ENCODE measurements around the gene TSEN2.
"Not testable (repeated sequence)": the region's sequence is repeated elsewhere in the genome, so short reads cannot be mapped to it uniquely, and the experiment has no call there.

TSEN2 gene

GRCh38 chr3:12477256-12477655, 7.0 kb upstream of the TSEN2 start:
- H3K36me3 ChIP-seq (ENCODE audit: low read length) = no peaks in the 10 kb centered on the region
- no peak overlapping the region for H3K4me2 ChIP-seq (ENCODE audit: low read depth, low read length, poor library complexity, severe bottlenecking)
- H3K9ac ChIP-seq (ENCODE audit: low read length) = no peak overlapping the region
- no peaks in the 10 kb centered on the region for H3F3A ChIP-seq (ENCODE audit: insufficient read depth)
- no peaks in the 10 kb centered on the region for H3K9me2 ChIP-seq (replicated peaks; ENCODE audit: insufficient read depth, low read length)
- TF ChIP-seq EZH2phosphoT487 (conservative IDR thresholded peaks at IDR 0.05; ENCODE audit: low read length) (no peak), CTCF (IDR thresholded peaks at IDR 0.05; ENCODE audit: insufficient read depth, low read length, poor library complexity, severe bottlenecking) (no peak)
- no peak overlapping the region for H3K4me3 ChIP-seq (ENCODE audit: insufficient read depth, low read length, poor library complexity, severe bottlenecking)
- H4K20me1 ChIP-seq (ENCODE audit: low read depth, low read length) = no peaks in the 10 kb centered on the region
- no peaks in the 10 kb centered on the region for H3K27me3 ChIP-seq (ENCODE audit: low read length)
- no peak overlapping the region for H3K27ac ChIP-seq (ENCODE audit: low read depth, low read length)
- no peaks in the 10 kb centered on the region for H3K79me2 ChIP-seq (ENCODE audit: insufficient read depth, low read length)
- no peak overlapping the region for H2AFZ ChIP-seq (ENCODE audit: low read depth, low read length, severe bottlenecking)
- H3K9me3 ChIP-seq (ENCODE audit: insufficient read depth, low read length) = no peaks in the 10 kb centered on the region

- H4K20me1 ChIP-seq (ENCODE audit: low read depth, low read length) = no peaks in the 10 kb centered on the region
- H3K9ac ChIP-seq (ENCODE audit: low read length) = no peak overlapping the region
- H3K36me3 ChIP-seq (ENCODE audit: low read length) = no peaks in the 10 kb centered on the region
- no peak overlapping the region for H3K4me3 ChIP-seq (ENCODE audit: insufficient read depth, low read length, poor library complexity, severe bottlenecking)
- no peaks in the 10 kb centered on the region for H3K9me2 ChIP-seq (replicated peaks; ENCODE audit: insufficient read depth, low read length)
- no peak overlapping the region for H3K4me2 ChIP-seq (ENCODE audit: low read depth, low read length, poor library complexity, severe bottlenecking)
- TF ChIP-seq CTCF (IDR thresholded peaks at IDR 0.05; ENCODE audit: insufficient read depth, low read length, poor library complexity, severe bottlenecking) = no peak
- TF ChIP-seq EZH2phosphoT487 (conservative IDR thresholded peaks at IDR 0.05; ENCODE audit: low read length) = no peak
- no peaks in the 10 kb centered on the region for H3K27me3 ChIP-seq (ENCODE audit: low read length)
- no peak overlapping the region for H3K27ac ChIP-seq (ENCODE audit: low read depth, low read length)
- no peak overlapping the region for H2AFZ ChIP-seq (ENCODE audit: low read depth, low read length, severe bottlenecking)
- H3F3A ChIP-seq (ENCODE audit: insufficient read depth) = no peaks in the 10 kb centered on the region
- no peaks in the 10 kb centered on the region for H3K9me3 ChIP-seq (ENCODE audit: insufficient read depth, low read length)
- no peaks in the 10 kb centered on the region for H3K79me2 ChIP-seq (ENCODE audit: insufficient read depth, low read length)
Measured at GRCh38 chr3:12478326-12478725, 6.0 kb upstream of the TSEN2 start.

GRCh38 chr3:12479198-12479597, 5.1 kb upstream of the TSEN2 start:
- peak overlapping the region; percentile 18 for H2AFZ ChIP-seq (ENCODE audit: low read depth, low read length, severe bottlenecking)
- not testable (repeated sequence) for H3K27ac ChIP-seq (ENCODE audit: low read depth, low read length); H3K9me3 ChIP-seq (ENCODE audit: insufficient read depth, low read length); H3K36me3 ChIP-seq (ENCODE audit: low read length); H3K4me2 ChIP-seq (ENCODE audit: low read depth, low read length, poor library complexity, severe bottlenecking); H4K20me1 ChIP-seq (ENCODE audit: low read depth, low read length); H3K9ac ChIP-seq (ENCODE audit: low read length); H3K4me3 ChIP-seq (ENCODE audit: insufficient read depth, low read length, poor library complexity, severe bottlenecking); H3K9me2 ChIP-seq (replicated peaks; ENCODE audit: insufficient read depth, low read length); H3F3A ChIP-seq (ENCODE audit: insufficient read depth); H3K79me2 ChIP-seq (ENCODE audit: insufficient read depth, low read length); H3K27me3 ChIP-seq (ENCODE audit: low read length)

GRCh38 chr3:12479919-12480427, 4.3 kb upstream of the TSEN2 start:
- H3K4me2 ChIP-seq (ENCODE audit: low read depth, low read length, poor library complexity, severe bottlenecking) = no peak overlapping the region
- no peaks in the 10 kb centered on the region for H3K9me2 ChIP-seq (replicated peaks; ENCODE audit: insufficient read depth, low read length)
- no peak overlapping the region for H3K9ac ChIP-seq (ENCODE audit: low read length)
- H2AFZ ChIP-seq (ENCODE audit: low read depth, low read length, severe bottlenecking) = peak overlapping the region; percentile 18
- H3F3A ChIP-seq (ENCODE audit: insufficient read depth) = no peaks in the 10 kb centered on the region
- no peaks in the 10 kb centered on the region for H3K27me3 ChIP-seq (ENCODE audit: low read length)
- H3K4me3 ChIP-seq (ENCODE audit: insufficient read depth, low read length, poor library complexity, severe bottlenecking) = no peak overlapping the region
- no peaks in the 10 kb centered on the region for H3K9me3 ChIP-seq (ENCODE audit: insufficient read depth, low read length)
- H3K36me3 ChIP-seq (ENCODE audit: low read length) = no peaks in the 10 kb centered on the region
- no peaks in the 10 kb centered on the region for H3K79me2 ChIP-seq (ENCODE audit: insufficient read depth, low read length)
- no peak overlapping the region for H3K27ac ChIP-seq (ENCODE audit: low read depth, low read length)
- TF ChIP-seq EZH2phosphoT487 (conservative IDR thresholded peaks at IDR 0.05; ENCODE audit: low read length) = no peak
- peak; percentile 68 for TF ChIP-seq CTCF (IDR thresholded peaks at IDR 0.05; ENCODE audit: insufficient read depth, low read length, poor library complexity, severe bottlenecking)
- no peaks in the 10 kb centered on the region for H4K20me1 ChIP-seq (ENCODE audit: low read depth, low read length)
